ENCODE data around the gene SH3GL2. TPM values are rescaled to one million over a fixed set of nuclear protein-coding genes. Genes with fewer than 3 reads are reported as not detected.

Gene SH3GL2
- total and polyA plus RNA-seq, 11 donors, result 1.3 to 20.9 (median 5.0) TPM

DNA sequence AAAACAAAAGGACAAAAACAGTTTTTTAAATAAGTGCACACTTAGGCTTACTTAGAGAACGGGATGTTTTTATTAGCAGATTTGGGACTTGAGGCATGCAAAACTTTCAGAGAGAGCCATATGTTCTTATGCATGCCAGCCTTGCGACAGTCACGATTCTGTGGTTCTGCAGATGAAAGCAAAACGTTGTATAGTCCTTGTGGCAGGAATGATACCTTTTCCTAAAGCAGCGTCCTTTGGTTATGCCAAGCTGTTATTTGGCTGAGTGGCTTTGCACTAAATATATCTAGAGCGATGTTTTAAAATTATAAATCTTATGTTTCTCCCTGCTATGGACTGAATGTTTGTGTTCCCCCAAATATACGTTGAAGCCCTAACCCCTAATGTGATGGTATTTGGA is 152.0 kb downstream of the SH3GL2 start:
- 70 to 81% (median 76%) methylated on average over 7 of the region's 7 CpGs for WGBS, 4 donors
- no peak for TF ChIP-seq POLR2A (IDR thresholded peaks at IDR 0.05)
- TF ChIP-seq, protein P1, sequence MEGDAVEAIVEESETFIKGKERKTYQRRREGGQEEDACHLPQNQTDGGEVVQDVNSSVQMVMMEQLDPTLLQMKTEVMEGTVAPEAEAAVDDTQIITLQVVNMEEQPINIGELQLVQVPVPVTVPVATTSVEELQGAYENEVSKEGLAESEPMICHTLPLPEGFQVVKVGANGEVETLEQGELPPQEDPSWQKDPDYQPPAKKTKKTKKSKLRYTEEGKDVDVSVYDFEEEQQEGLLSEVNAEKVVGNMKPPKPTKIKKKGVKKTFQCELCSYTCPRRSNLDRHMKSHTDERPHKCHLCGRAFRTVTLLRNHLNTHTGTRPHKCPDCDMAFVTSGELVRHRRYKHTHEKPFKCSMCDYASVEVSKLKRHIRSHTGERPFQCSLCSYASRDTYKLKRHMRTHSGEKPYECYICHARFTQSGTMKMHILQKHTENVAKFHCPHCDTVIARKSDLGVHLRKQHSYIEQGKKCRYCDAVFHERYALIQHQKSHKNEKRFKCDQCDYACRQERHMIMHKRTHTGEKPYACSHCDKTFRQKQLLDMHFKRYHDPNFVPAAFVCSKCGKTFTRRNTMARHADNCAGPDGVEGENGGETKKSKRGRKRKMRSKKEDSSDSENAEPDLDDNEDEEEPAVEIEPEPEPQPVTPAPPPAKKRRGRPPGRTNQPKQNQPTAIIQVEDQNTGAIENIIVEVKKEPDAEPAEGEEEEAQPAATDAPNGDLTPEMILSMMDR (IDR thresholded peaks at IDR 0.05), result no peak
- H3K27me3 ChIP-seq, result no peaks in the 10 kb centered on the region
- intact Hi-C loops (cut with DNase I), result no loop called here
- H3K9me3 ChIP-seq, result peaks cover 0 to 11% (median 0%) of the 10 kb centered on the region in 12 donors
- DNase-seq, result no peak
- no peaks in the 10 kb centered on the region for H3K4me1 ChIP-seq
- H3K27ac ChIP-seq, result no peak overlapping the region
- no peaks in the 10 kb centered on the region for H3K36me3 ChIP-seq
- H3K4me3 ChIP-seq, result no peak overlapping the region
- no peak for ATAC-seq

DNA sequence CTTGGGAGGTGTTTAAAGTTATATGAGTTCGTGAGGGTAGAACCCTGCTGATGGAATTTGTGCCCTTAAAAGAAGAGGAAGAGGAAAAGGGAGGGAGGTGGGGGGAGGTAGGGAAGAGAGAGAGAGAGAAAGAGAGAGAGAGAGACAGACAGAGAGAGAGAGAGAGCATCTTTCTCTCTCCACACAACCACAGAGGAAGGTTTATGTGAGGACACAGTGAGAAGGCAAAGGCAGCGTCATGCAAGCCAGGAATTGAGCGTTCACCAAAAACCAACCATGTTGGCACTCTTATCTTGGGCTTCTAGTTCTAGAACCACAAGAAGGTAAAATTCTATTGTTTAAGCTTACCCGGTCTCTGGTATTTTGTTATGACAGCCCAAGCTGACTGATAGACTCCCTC is 152.4 kb downstream of the SH3GL2 start:
- Histone ChIP-seq H3K27me3 (no peaks in the 10 kb centered on the region), H3K9me3 (peaks cover 0 to 11% (median 0%) of the 10 kb centered on the region in 12 donors), H3K4me3 (no peak overlapping the region), H3K36me3 (no peaks in the 10 kb centered on the region), H3K27ac (no peak overlapping the region), H3K4me1 (no peaks in the 10 kb centered on the region)
- DNase-seq, result no peak
- 76 to 90% (median 81%) methylated on average over 4 of the region's 4 CpGs for WGBS, 4 donors
- ATAC-seq, result no peak
- intact Hi-C loops (cut with DNase I), result no loop called here
- no peak for TF ChIP-seq POLR2A (IDR thresholded peaks at IDR 0.05)
- TF ChIP-seq, protein P1 (IDR thresholded peaks at IDR 0.05), result no peak

DNA sequence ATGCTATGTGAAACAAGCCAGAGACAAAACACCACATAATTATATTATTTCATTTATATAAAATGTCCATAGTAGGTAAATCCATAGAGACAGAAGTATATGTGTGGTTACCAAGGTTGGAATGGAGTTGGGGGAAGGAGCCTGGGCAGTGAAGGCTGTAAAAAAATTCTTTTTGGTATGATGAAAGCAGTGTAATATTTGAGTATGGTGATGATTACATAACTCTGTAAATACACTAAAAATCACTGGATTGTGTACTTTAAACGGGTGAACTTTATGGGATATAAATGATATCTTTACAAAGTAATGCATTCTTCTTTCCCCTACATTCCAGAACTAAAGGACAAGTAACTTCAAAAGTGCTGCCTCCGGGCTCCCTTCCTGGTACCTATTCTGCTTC is 155.8 kb downstream of the SH3GL2 start:
- Histone ChIP-seq H3K27ac (no peak overlapping the region), H3K9me3 (peaks cover 0 to 9% (median 0%) of the 10 kb centered on the region in 12 donors), H3K4me3 (no peak overlapping the region), H3K4me1 (no peaks in the 10 kb centered on the region), H3K36me3 (no peaks in the 10 kb centered on the region), H3K27me3 (no peaks in the 10 kb centered on the region)
- ATAC-seq, result no peak
- 62 to 67% (median 65%) methylated on average over 2 of the region's 2 CpGs for WGBS, 4 donors
- DNase-seq, result no peak
- no peak for TF ChIP-seq POLR2A (IDR thresholded peaks at IDR 0.05)
- TF ChIP-seq, protein P1 (IDR thresholded peaks at IDR 0.05), result no peak
- intact Hi-C loops (cut with DNase I), result no loop called here

- no peaks in the 10 kb centered on the region for H3K4me1 ChIP-seq
- H3K27ac ChIP-seq, result no peak overlapping the region
- no peaks in the 10 kb centered on the region for H3K36me3 ChIP-seq
- H3K9me3 ChIP-seq, result no peaks in the 10 kb centered on the region
- TF ChIP-seq, protein P1 (IDR thresholded peaks at IDR 0.05), result no peak
- no peak for TF ChIP-seq POLR2A (IDR thresholded peaks at IDR 0.05)
- DNase-seq (no peak), ATAC-seq (no peak)
- intact Hi-C loops (cut with DNase I), result no loop called here
- 68 to 84% (median 75%) methylated on average over 3 of the region's 3 CpGs for WGBS, 4 donors
- H3K27me3 ChIP-seq, result no peaks in the 10 kb centered on the region
- no peak overlapping the region for H3K4me3 ChIP-seq
Measured at GRCh38 chr9:17735859-17736258, 157.0 kb downstream of the SH3GL2 start.

All from heart left ventricle (tissue), 16 donors.